CD4-positive, alpha-beta T cell treated with Interleukin-10 for 1 hour (primary cell): ENCODE measurements around the gene SEC31A.
A peak's percentile ranks its signal among the peaks of the same experiment; 100 is the strongest.
"Not testable (repeated sequence)": the region's sequence is repeated elsewhere in the genome, so short reads cannot be mapped to it uniquely, and the experiment has no call there.

Source experiments
- DNase-seq: peaks from one replicate; pipeline ENCODE4 v3.0.0-alpha.2; 2020

The SEC31A gene

GRCh38 chr4:82891707-82892466 lies 934 bp upstream of the SEC31A start:
- no peak for DNase-seq

GRCh38 chr4:82890528-82890900 lies 439 bp downstream of the SEC31A start:
- DNase-seq: no peak

- DNase-seq: no peak
Measured at GRCh38 chr4:82889287-82889686, 1.7 kb downstream of the SEC31A start.

- DNase-seq: no peak
Measured at GRCh38 chr4:82886147-82886942, 4.6 kb downstream of the SEC31A start.

GRCh38 chr4:82885410-82885809 lies 5.5 kb downstream of the SEC31A start:
- no peak for DNase-seq

GRCh38 chr4:82868572-82868971 lies 22.4 kb downstream of the SEC31A start:
- no peak for DNase-seq

- DNase-seq: no peak
Measured at GRCh38 chr4:82866706-82867385, 24.1 kb downstream of the SEC31A start.

GRCh38 chr4:82866033-82866432 lies 24.9 kb downstream of the SEC31A start:
- DNase-seq: peak; percentile 10

GRCh38 chr4:82865592-82865991 lies 25.4 kb downstream of the SEC31A start:
- DNase-seq: peak; percentile 49

- DNase-seq: no peak
Measured at GRCh38 chr4:82864336-82864979, 26.5 kb downstream of the SEC31A start.

- DNase-seq: no peak
Measured at GRCh38 chr4:82861529-82861928, 29.4 kb downstream of the SEC31A start.

GRCh38 chr4:82860487-82860886 lies 30.5 kb downstream of the SEC31A start:
- DNase-seq: not testable (repeated sequence)

GRCh38 chr4:82852751-82853285 lies 38.1 kb downstream of the SEC31A start:
- DNase-seq: no peak

- DNase-seq: peak; percentile 55
Measured at GRCh38 chr4:82851885-82852750, 38.8 kb downstream of the SEC31A start.

- no peak for DNase-seq
Measured at GRCh38 chr4:82851318-82851717, 39.6 kb downstream of the SEC31A start.

- DNase-seq: no peak
Measured at GRCh38 chr4:82850684-82851083, 40.3 kb downstream of the SEC31A start.

GRCh38 chr4:82848706-82849105 lies 42.2 kb downstream of the SEC31A start:
- no peak for DNase-seq

- no peak for DNase-seq
Measured at GRCh38 chr4:82842593-82842992, 48.4 kb downstream of the SEC31A start.

- no peak for DNase-seq
Measured at GRCh38 chr4:82839624-82840023, 51.3 kb downstream of the SEC31A start.

GRCh38 chr4:82833696-82834313 lies 57.1 kb downstream of the SEC31A start:
- DNase-seq: no peak

- not testable (repeated sequence) for DNase-seq
Measured at GRCh38 chr4:82833060-82833459, 57.9 kb downstream of the SEC31A start.
